RWPE1 (cell line): ENCODE results near the gene MACROD1.

Experiments
- CTCF ChIA-PET: fragments of 350-600 bp; sonication (Branson Sonifier 250); formaldehyde crosslinking; extraction: SDS; loops from one replicate; lab custom pipeline; 2021; lab: Yijun Ruan, JAX
- POLR2A ChIA-PET: fragments of 400-600 bp; formaldehyde crosslinking; extraction: SDS; loops from one replicate; lab custom pipeline; 2020; ENCODE audit warnings: antibody characterized with exemption; ENCODE audit not compliant: low non-redundant PET; lab: Yijun Ruan, JAX
- DNase-seq: peaks from one replicate; pipeline ENCODE4 v3.0.0; 2012; ENCODE audit warnings: low spot score
- H3K27ac ChIP-seq: fragments of 450-650 bp; 2 replicates; pipeline ENCODE4 v1.5.1; 2017
- CTCF ChIP-seq: fragments of 450-650 bp; conservative IDR thresholded peaks from 2 replicates; pipeline ENCODE4 v1.5.1; 2017; ENCODE audit warnings: low read depth, mild to moderate bottlenecking

The MACROD1 gene

GRCh38 chr11:64151337-64151736 is 14.6 kb downstream of the MACROD1 start:
- H3K27ac ChIP-seq, result no peak overlapping the region
- ChIA-PET CTCF (interaction anchor here (4.6 kb wide), 1 partner anchor 151 kb away, joined by 45 read pairs; no protein-coding TSS in a partner anchor), POLR2A (no interaction called here)
- TF ChIP-seq CTCF, result no peak
- DNase-seq, result no peak

- DNase-seq, result no peak
- ChIA-PET POLR2A (no interaction called here), CTCF (interaction anchor here (0.5 to 4.6 kb wide), 5 partner anchors 12 to 298 kb away, joined by 3 to 45 read pairs (median 5); no protein-coding TSS in a partner anchor)
- no peak for TF ChIP-seq CTCF
- H3K27ac ChIP-seq, result no peak overlapping the region
These were observed 15.3 kb downstream of the MACROD1 start for GRCh38 chr11:64150481-64151239.

- TF ChIP-seq CTCF, result no peak
- POLR2A ChIA-PET, result no interaction called here
- CTCF ChIA-PET, result interaction anchor here (0.5 to 4.6 kb wide), 6 partner anchors 11 to 150 kb away, joined by 3 to 45 read pairs (median 4); no protein-coding TSS in a partner anchor
- H3K27ac ChIP-seq, result no peak overlapping the region
- DNase-seq, result no peak
These were observed 15.9 kb downstream of the MACROD1 start for GRCh38 chr11:64150051-64150450.

- POLR2A ChIA-PET, result no interaction called here
- TF ChIP-seq CTCF, result peak; percentile 22
- no peak overlapping the region for H3K27ac ChIP-seq
- CTCF ChIA-PET, result interaction anchor here (0.5 to 4.6 kb wide), 9 partner anchors 16 to 475 kb away, joined by 3 to 45 read pairs (median 3); no protein-coding TSS in a partner anchor
- no peak for DNase-seq
These were observed 16.8 kb downstream of the MACROD1 start for GRCh38 chr11:64148917-64149617.

GRCh38 chr11:64148226-64148916 is 17.5 kb downstream of the MACROD1 start:
- POLR2A ChIA-PET, result interaction anchor here (0.6 kb wide), 2 partner anchors 203 to 340 kb away, joined by 4 to 5 read pairs; no protein-coding TSS in a partner anchor
- TF ChIP-seq CTCF, result peak; percentile 87
- CTCF ChIA-PET, result interaction anchor here (0.5 to 4.6 kb wide), 7 partner anchors 8 to 148 kb away, joined by 3 to 45 read pairs (median 3); no protein-coding TSS in a partner anchor
- DNase-seq, result peak; percentile 67
- no peak overlapping the region for H3K27ac ChIP-seq
